HepG2 (cell line): ENCODE measurements around the gene PGS1. TPM values are rescaled to one million over a fixed set of nuclear protein-coding genes. Genes with fewer than 3 reads are reported as not detected.

Source experiments
- CHD2 ChIP-seq: IDR thresholded peaks from 2 replicates; pipeline ENCODE4 v1.6.1; 2011; ENCODE audit warnings: low read depth, low read length, improper control_type of control experiment
- CREB1 ChIP-seq, 2 experiments: fragments of 450-650 bp in 1 of 2; IDR thresholded peaks; 2 replicates each; pipeline ENCODE4 v1.6.1; 2016 to 2017; ENCODE audit warnings: control low read depth in 1 of 2, mild to moderate bottlenecking in 1 of 2, missing compliant biosample characterization in 1 of 2, missing genetic modification characterization in 1 of 2
- EP300 ChIP-seq, 3 experiments: sonication (generic) in 1 of 3; formaldehyde crosslinking in 1 of 3; IDR thresholded peaks; 2 replicates each; pipeline versions ENCODE4 v1.5.1 to v1.6.1; 2011 to 2020; ENCODE audit warnings: low read depth in 2 of 3, low read length in 2 of 3, borderline replicate concordance in 1 of 3, improper control_type of control experiment in 1 of 3, mild to moderate bottlenecking in 1 of 3, missing genetic modification reagents in 1 of 3, moderate library complexity in 1 of 3
- GATAD2A ChIP-seq: IDR thresholded peaks from 2 replicates; pipeline ENCODE4 v1.6.1; 2016
- MAFG ChIP-seq: sonication (generic); formaldehyde crosslinking; IDR thresholded peaks from 2 replicates; pipeline ENCODE4 v1.5.1; 2020; ENCODE audit warnings: mild to moderate bottlenecking, missing genetic modification reagents
- MED8 ChIP-seq: sonication (generic); formaldehyde crosslinking; IDR thresholded peaks from 2 replicates; pipeline ENCODE4 v1.8.1; 2023; ENCODE audit warnings: mild to moderate bottlenecking, missing genetic modification reagents; ENCODE audit not compliant: insufficient replicate concordance
- NRL ChIP-seq: sonication (generic); formaldehyde crosslinking; IDR thresholded peaks from 2 replicates; pipeline ENCODE4 v1.5.0; 2020; ENCODE audit warnings: missing genetic modification reagents, mild to moderate bottlenecking, moderate library complexity, borderline replicate concordance
- RBAK ChIP-seq: sonication (generic); formaldehyde crosslinking; IDR thresholded peaks from 2 replicates; pipeline ENCODE4 v1.5.1; 2020; ENCODE audit warnings: mild to moderate bottlenecking, missing genetic modification reagents
- RELA ChIP-seq: sonication (generic); formaldehyde crosslinking; IDR thresholded peaks from 2 replicates; pipeline ENCODE4 v1.4.0; 2020; ENCODE audit warnings: missing genetic modification reagents
- TBL1XR1 ChIP-seq: fragments of 150-350 bp; IDR thresholded peaks from 2 replicates; pipeline ENCODE4 v1.6.1; 2014; ENCODE audit warnings: borderline replicate concordance, low read length; ENCODE audit not compliant: partially characterized antibody
- ZNF160 ChIP-seq: sonication (generic); formaldehyde crosslinking; IDR thresholded peaks from 2 replicates; pipeline ENCODE4 v1.8.0; 2022; ENCODE audit warnings: mild to moderate bottlenecking, inconsistent platforms, missing genetic modification reagents
- ZNF326 ChIP-seq: sonication (generic); formaldehyde crosslinking; IDR thresholded peaks from 2 replicates; pipeline ENCODE4 v1.4.0; 2020; ENCODE audit warnings: missing genetic modification reagents, borderline replicate concordance
- ZNF335 ChIP-seq: sonication (generic); formaldehyde crosslinking; IDR thresholded peaks from 2 replicates; pipeline ENCODE4 v1.4.0; 2020; ENCODE audit warnings: missing genetic modification reagents
- ZNF75D ChIP-seq: sonication (generic); formaldehyde crosslinking; IDR thresholded peaks from 2 replicates; pipeline ENCODE4 v1.8.1; 2023; ENCODE audit warnings: missing genetic modification reagents, mild to moderate bottlenecking, borderline replicate concordance
- polyA plus RNA-seq, 8 experiments: library from polyadenylated mRNA; depleted of rRNA in 3 of 8; stranded (reverse) in 7 of 8; unstranded in 1 of 8; fragments of >200 nt; fragmentation: Illumina TruSeq in 4 of 8; extraction: Trizol in 4 of 8; gene quantifications; 2 replicates each; pipeline versions ENCODE4 v1.2.1 to v1.2.3, GENCODE V29; 2011 to 2016; ENCODE audit warnings: low read depth in 4 of 8, missing spikeins in 1 of 8, mixed read lengths in 1 of 8; ENCODE audit not compliant: insufficient read depth in 1 of 8
- total RNA-seq, 5 experiments: library from RNA; depleted of rRNA; stranded (reverse); fragments of >200 nt; fragmentation: Illumina TruSeq; extraction: Trizol; gene quantifications; 2 replicates each; pipeline ENCODE4 v1.2.3, GENCODE V29; 2016; ENCODE audit warnings: low read depth in 1 of 5
- TF ChIP-seq, protein P1 (sequence below): sonication (generic); formaldehyde crosslinking; IDR thresholded peaks from 2 replicates; pipeline ENCODE4 v1.8.0; 2023; ENCODE audit warnings: mild to moderate bottlenecking, missing genetic modification reagents
- TF ChIP-seq, protein P2 (sequence below): sonication (generic); formaldehyde crosslinking; conservative IDR thresholded peaks from 2 replicates; pipeline ENCODE4 v1.8.0; 2022; ENCODE audit warnings: mild to moderate bottlenecking, moderate library complexity, missing genetic modification reagents
- TF ChIP-seq, protein P3 (sequence below): sonication (generic); formaldehyde crosslinking; IDR thresholded peaks from 2 replicates; pipeline ENCODE4 v1.4.0; 2020; ENCODE audit warnings: missing genetic modification reagents
- TF ChIP-seq, protein P4 (sequence below): IDR thresholded peaks from 2 replicates; pipeline ENCODE4 v1.4.0; 2020; ENCODE audit warnings: mild to moderate bottlenecking, missing genetic modification reagents
- TF ChIP-seq, protein P5 (sequence below): sonication (generic); formaldehyde crosslinking; IDR thresholded peaks from 2 replicates; pipeline ENCODE4 v1.5.0; 2020; ENCODE audit warnings: mild to moderate bottlenecking, missing genetic modification reagents, borderline replicate concordance

PGS1 gene
- total and polyA plus RNA-seq, 2 of the 13 experiments (the other 11 are each of a cell fraction or from before 2014, with no cell fraction given), result 25.9 to 31.5 TPM

DNA sequence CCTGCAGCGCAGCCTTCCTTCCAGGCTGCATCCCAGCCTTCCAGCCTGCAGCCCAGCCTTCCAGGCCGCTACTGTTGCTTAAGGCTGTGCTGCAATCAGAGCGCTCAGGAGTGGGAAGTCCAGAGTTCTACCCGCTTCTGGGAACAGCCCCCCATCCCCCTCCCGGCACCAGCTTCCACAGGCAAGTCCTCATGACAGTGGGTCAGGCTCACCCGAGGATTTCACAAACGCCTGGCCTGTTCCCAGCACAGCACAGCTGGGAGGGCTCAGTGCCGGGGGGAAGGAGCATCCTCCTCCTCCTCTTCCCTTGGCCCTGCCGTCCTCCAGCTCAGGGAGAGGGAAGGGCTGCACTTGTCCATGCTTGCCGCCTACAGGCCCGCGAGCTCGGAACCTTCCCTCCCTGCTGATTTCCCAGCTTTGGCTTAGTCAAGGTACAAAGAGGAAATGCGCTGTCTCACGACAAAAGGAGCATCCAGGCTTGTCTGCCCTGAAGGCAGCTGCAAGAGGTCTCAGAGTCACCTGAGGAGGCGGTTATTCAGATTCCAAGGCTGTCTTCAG, 26.9 kb upstream of the PGS1 start (continued):
- TF ChIP-seq, protein P1, sequence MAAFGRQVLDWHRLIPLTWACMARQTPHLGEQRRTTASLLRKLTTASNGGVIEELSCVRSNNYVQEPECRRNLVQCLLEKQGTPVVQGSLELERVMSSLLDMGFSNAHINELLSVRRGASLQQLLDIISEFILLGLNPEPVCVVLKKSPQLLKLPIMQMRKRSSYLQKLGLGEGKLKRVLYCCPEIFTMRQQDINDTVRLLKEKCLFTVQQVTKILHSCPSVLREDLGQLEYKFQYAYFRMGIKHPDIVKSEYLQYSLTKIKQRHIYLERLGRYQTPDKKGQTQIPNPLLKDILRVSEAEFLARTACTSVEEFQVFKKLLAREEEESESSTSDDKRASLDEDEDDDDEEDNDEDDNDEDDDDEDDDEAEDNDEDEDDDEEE (CRISPR knock-in tag), result no peak
- TF ChIP-seq NRL (peak; percentile 57), EP300 (IDR thresholded peaks at IDR 0.05; ENCODE audit: low read depth in 2 of 2, low read length in 2 of 2) (peak; percentile 28 to 55; a peak in 2 of 4 replicates), EP300 (CRISPR knock-in tag; IDR thresholded peaks at IDR 0.05; ENCODE audit: borderline replicate concordance) (no peak; the same call in 1 of the 2 replicates), RBAK (CRISPR knock-in tag) (no peak), ZNF75D (no peak), ZNF160 (no peak), TBL1XR1 (no peak), ZNF335 (CRISPR knock-in tag) (no peak), ZNF326 (CRISPR knock-in tag) (no peak), MED8 (CRISPR knock-in tag) (no peak), GATAD2A (CRISPR knock-in tag) (peak; percentile 92), CHD2 (no peak), MAFG (no peak), RELA (no peak), CREB1 (IDR thresholded peaks at IDR 0.05) (no peak), CREB1 (CRISPR knock-in tag; IDR thresholded peaks at IDR 0.05) (no peak)
- TF ChIP-seq, protein P2, sequence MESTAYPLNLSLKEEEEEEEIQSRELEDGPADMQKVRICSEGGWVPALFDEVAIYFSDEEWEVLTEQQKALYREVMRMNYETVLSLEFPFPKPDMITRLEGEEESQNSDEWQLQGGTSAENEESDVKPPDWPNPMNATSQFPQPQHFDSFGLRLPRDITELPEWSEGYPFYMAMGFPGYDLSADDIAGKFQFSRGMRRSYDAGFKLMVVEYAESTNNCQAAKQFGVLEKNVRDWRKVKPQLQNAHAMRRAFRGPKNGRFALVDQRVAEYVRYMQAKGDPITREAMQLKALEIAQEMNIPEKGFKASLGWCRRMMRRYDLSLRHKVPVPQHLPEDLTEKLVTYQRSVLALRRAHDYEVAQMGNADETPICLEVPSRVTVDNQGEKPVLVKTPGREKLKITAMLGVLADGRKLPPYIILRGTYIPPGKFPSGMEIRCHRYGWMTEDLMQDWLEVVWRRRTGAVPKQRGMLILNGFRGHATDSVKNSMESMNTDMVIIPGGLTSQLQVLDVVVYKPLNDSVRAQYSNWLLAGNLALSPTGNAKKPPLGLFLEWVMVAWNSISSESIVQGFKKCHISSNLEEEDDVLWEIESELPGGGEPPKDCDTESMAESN (CRISPR knock-in tag), result 0 out of 2 replicates have a peak, but pooled peaks have one; percentile 57
- TF ChIP-seq, protein P3, sequence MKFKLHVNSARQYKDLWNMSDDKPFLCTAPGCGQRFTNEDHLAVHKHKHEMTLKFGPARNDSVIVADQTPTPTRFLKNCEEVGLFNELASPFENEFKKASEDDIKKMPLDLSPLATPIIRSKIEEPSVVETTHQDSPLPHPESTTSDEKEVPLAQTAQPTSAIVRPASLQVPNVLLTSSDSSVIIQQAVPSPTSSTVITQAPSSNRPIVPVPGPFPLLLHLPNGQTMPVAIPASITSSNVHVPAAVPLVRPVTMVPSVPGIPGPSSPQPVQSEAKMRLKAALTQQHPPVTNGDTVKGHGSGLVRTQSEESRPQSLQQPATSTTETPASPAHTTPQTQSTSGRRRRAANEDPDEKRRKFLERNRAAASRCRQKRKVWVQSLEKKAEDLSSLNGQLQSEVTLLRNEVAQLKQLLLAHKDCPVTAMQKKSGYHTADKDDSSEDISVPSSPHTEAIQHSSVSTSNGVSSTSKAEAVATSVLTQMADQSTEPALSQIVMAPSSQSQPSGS, result no peak
- TF ChIP-seq, protein P4, sequence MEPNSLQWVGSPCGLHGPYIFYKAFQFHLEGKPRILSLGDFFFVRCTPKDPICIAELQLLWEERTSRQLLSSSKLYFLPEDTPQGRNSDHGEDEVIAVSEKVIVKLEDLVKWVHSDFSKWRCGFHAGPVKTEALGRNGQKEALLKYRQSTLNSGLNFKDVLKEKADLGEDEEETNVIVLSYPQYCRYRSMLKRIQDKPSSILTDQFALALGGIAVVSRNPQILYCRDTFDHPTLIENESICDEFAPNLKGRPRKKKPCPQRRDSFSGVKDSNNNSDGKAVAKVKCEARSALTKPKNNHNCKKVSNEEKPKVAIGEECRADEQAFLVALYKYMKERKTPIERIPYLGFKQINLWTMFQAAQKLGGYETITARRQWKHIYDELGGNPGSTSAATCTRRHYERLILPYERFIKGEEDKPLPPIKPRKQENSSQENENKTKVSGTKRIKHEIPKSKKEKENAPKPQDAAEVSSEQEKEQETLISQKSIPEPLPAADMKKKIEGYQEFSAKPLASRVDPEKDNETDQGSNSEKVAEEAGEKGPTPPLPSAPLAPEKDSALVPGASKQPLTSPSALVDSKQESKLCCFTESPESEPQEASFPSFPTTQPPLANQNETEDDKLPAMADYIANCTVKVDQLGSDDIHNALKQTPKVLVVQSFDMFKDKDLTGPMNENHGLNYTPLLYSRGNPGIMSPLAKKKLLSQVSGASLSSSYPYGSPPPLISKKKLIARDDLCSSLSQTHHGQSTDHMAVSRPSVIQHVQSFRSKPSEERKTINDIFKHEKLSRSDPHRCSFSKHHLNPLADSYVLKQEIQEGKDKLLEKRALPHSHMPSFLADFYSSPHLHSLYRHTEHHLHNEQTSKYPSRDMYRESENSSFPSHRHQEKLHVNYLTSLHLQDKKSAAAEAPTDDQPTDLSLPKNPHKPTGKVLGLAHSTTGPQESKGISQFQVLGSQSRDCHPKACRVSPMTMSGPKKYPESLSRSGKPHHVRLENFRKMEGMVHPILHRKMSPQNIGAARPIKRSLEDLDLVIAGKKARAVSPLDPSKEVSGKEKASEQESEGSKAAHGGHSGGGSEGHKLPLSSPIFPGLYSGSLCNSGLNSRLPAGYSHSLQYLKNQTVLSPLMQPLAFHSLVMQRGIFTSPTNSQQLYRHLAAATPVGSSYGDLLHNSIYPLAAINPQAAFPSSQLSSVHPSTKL (CRISPR knock-in tag), result peak; percentile 81
- TF ChIP-seq, protein P5, sequence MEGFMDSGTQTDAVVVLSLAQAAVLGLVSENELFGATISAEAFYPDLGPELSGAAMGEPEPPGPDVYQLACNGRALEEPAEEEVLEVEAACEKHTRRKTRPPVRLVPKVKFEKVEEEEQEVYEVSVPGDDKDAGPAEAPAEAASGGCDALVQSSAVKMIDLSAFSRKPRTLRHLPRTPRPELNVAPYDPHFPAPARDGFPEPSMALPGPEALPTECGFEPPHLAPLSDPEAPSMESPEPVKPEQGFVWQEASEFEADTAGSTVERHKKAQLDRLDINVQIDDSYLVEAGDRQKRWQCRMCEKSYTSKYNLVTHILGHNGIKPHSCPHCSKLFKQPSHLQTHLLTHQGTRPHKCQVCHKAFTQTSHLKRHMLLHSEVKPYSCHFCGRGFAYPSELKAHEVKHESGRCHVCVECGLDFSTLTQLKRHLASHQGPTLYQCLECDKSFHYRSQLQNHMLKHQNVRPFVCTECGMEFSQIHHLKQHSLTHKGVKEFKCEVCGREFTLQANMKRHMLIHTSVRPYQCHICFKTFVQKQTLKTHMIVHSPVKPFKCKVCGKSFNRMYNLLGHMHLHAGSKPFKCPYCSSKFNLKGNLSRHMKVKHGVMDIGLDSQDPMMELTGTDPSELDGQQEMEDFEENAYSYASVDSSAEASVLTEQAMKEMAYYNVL (CRISPR knock-in tag), result no peak
